Liver (tissue), 9 donors: ENCODE results near the gene UBE2QL1. TPM values are rescaled to one million over a fixed set of nuclear protein-coding genes. Genes with fewer than 3 reads are reported as not detected.

Source experiments
- DNase-seq: peaks from one replicate; pipeline ENCODE4 v3.0.0-alpha.2; 2017; ENCODE audit warnings: low spot score
- H3K27ac ChIP-seq, 2 donors: one replicate each; pipeline ENCODE4 v1.7.0; 2013; ENCODE audit warnings: inconsistent platforms in 2 of 2, low read length in 2 of 2, control low read depth in 1 of 2, low read depth in 1 of 2, mild to moderate bottlenecking in 1 of 2
- H3K27me3 ChIP-seq, 4 donors: one replicate each; pipeline versions ENCODE4 v1.6.1 to v1.7.0; 2013; ENCODE audit warnings: low read length in 3 of 4, inconsistent platforms in 1 of 4, mild to moderate bottlenecking in 1 of 4, moderate library complexity in 1 of 4; ENCODE audit not compliant: control insufficient read depth in 4 of 4, insufficient read depth in 4 of 4
- H3K36me3 ChIP-seq, 4 donors: one replicate each; pipeline versions ENCODE4 v1.6.1 to v1.7.0; 2013; ENCODE audit warnings: low read length in 3 of 4, mild to moderate bottlenecking in 3 of 4, low read depth in 1 of 4, moderate library complexity in 1 of 4; ENCODE audit not compliant: control insufficient read depth in 4 of 4, insufficient read depth in 3 of 4
- H3K4me1 ChIP-seq, 4 donors: one replicate each; pipeline versions ENCODE4 v1.6.1 to v1.7.0; 2013; ENCODE audit warnings: low read length in 3 of 4, mild to moderate bottlenecking in 3 of 4, moderate library complexity in 1 of 4; ENCODE audit not compliant: control insufficient read depth in 4 of 4, insufficient read depth in 4 of 4
- H3K4me3 ChIP-seq, 3 donors: one replicate each; pipeline versions ENCODE4 v1.6.1 to v1.7.0; 2013; ENCODE audit warnings: low read length in 3 of 3, control low read depth in 1 of 3, low read depth in 1 of 3, mild to moderate bottlenecking in 1 of 3
- H3K9ac ChIP-seq, 2 donors: one replicate each; pipeline ENCODE4 v1.7.0; 2013; ENCODE audit warnings: low read length in 2 of 2, mild to moderate bottlenecking in 2 of 2, moderate library complexity in 2 of 2, control low read depth in 1 of 2, low read depth in 1 of 2
- H3K9me3 ChIP-seq, 4 donors: one replicate each; pipeline versions ENCODE4 v1.6.1 to v1.7.0; 2013; ENCODE audit warnings: low read length in 3 of 4; ENCODE audit not compliant: control insufficient read depth in 4 of 4
- CTCF ChIP-seq: fragments of 150-350 bp; IDR thresholded peaks from 2 replicates; pipeline ENCODE4 v1.5.1; 2017; ENCODE audit warnings: improper control_type of control experiment, low read depth, low read length; ENCODE audit not compliant: missing input control
- EGR1 ChIP-seq, 2 donors: IDR thresholded peaks; 2 replicates each; pipeline ENCODE4 v1.6.1; 2016 to 2018; ENCODE audit warnings: antibody characterized with exemption in 2 of 2, low read depth in 2 of 2
- FOXA1 ChIP-seq: IDR thresholded peaks from 2 replicates; pipeline ENCODE4 v1.6.1; 2016; ENCODE audit warnings: antibody characterized with exemption
- FOXA2 ChIP-seq: IDR thresholded peaks from 2 replicates; pipeline ENCODE4 v1.6.1; 2016; ENCODE audit warnings: antibody characterized with exemption
- GABPA ChIP-seq, 2 donors: IDR thresholded peaks in 1 of 2; conservative IDR thresholded peaks in 1 of 2; 2 replicates each; pipeline ENCODE4 v1.6.1; 2016; ENCODE audit warnings: antibody characterized with exemption in 2 of 2, mild to moderate bottlenecking in 1 of 2, moderate library complexity in 1 of 2
- HNF4A ChIP-seq, 2 donors: conservative IDR thresholded peaks; 2 replicates each; pipeline ENCODE4 v1.6.1; 2016; ENCODE audit warnings: antibody characterized with exemption in 2 of 2, mild to moderate bottlenecking in 2 of 2
- HNF4G ChIP-seq: IDR thresholded peaks from 2 replicates; pipeline ENCODE4 v1.6.1; 2016; ENCODE audit warnings: antibody characterized with exemption
- JUND ChIP-seq, 2 donors: IDR thresholded peaks; 2 replicates each; pipeline ENCODE4 v1.6.1; 2016; ENCODE audit warnings: antibody characterized with exemption in 2 of 2
- MAX ChIP-seq: IDR thresholded peaks from 2 replicates; pipeline ENCODE4 v1.6.1; 2016; ENCODE audit warnings: antibody characterized with exemption
- NR2F2 ChIP-seq: IDR thresholded peaks from 2 replicates; pipeline ENCODE4 v1.6.1; 2016; ENCODE audit warnings: antibody characterized with exemption
- RAD21 ChIP-seq, 2 donors: IDR thresholded peaks; 2 replicates each; pipeline ENCODE4 v1.6.1; 2016; ENCODE audit warnings: antibody characterized with exemption in 2 of 2, mild to moderate bottlenecking in 2 of 2
- RXRA ChIP-seq, 2 donors: IDR thresholded peaks; 2 replicates each; pipeline ENCODE4 v1.6.1; 2017 to 2018; ENCODE audit warnings: antibody characterized with exemption in 2 of 2, mild to moderate bottlenecking in 1 of 2
- SP1 ChIP-seq: IDR thresholded peaks from 2 replicates; pipeline ENCODE4 v1.6.1; 2018; ENCODE audit warnings: antibody characterized with exemption, mild to moderate bottlenecking
- TAF1 ChIP-seq: conservative IDR thresholded peaks from 2 replicates; pipeline ENCODE4 v1.6.1; 2016; ENCODE audit warnings: antibody characterized with exemption, mild to moderate bottlenecking
- YY1 ChIP-seq: IDR thresholded peaks from 2 replicates; pipeline ENCODE4 v1.6.1; 2016; ENCODE audit warnings: antibody characterized with exemption, mild to moderate bottlenecking
- ZBTB33 ChIP-seq: IDR thresholded peaks from 2 replicates; pipeline ENCODE4 v1.6.1; 2016; ENCODE audit warnings: antibody characterized with exemption
- WGBS: extraction: QIAGEN DNeasy Blood & Tissue Kit; methylation state at CpG from one replicate; pipeline ENCODE4 v1.1.7; 2013; 5-methylcytosine and 5-hydroxymethylcytosine counted together
- polyA plus RNA-seq, 2 donors: library from polyadenylated mRNA; stranded (reverse) in 1 of 2; unstranded in 1 of 2; fragments of 200-250 nt in 1 of 2; fragments of >200 nt in 1 of 2; fragmentation: Nextera tagmentation in 1 of 2; extraction: Ambion mirVana in 1 of 2; gene quantifications; one replicate each; pipeline versions ENCODE4 v1.2.1 to v1.2.3, GENCODE V29; 2013 to 2015
- total RNA-seq, 2 donors: library from RNA; depleted of rRNA; stranded (reverse); fragments of >200 nt; gene quantifications; one replicate each; pipeline ENCODE4 v1.2.3, GENCODE V29; 2014
- TF ChIP-seq, protein P1 (sequence below): IDR thresholded peaks from 2 replicates; pipeline ENCODE4 v1.6.1; 2016; ENCODE audit warnings: antibody characterized with exemption
- TF ChIP-seq, protein P2 (sequence below): IDR thresholded peaks from 2 replicates; pipeline ENCODE4 v1.6.1; 2016; ENCODE audit warnings: antibody characterized with exemption, mild to moderate bottlenecking
- donor health status: healthy.
- donor health status: healthy.
- donor health status: healthy.
- donor health status: healthy.
- donor health status: healthy.

UBE2QL1 gene
- total and polyA plus RNA-seq, 4 donors = 0.09 to 1.9 (median 0.36) TPM

DNA sequence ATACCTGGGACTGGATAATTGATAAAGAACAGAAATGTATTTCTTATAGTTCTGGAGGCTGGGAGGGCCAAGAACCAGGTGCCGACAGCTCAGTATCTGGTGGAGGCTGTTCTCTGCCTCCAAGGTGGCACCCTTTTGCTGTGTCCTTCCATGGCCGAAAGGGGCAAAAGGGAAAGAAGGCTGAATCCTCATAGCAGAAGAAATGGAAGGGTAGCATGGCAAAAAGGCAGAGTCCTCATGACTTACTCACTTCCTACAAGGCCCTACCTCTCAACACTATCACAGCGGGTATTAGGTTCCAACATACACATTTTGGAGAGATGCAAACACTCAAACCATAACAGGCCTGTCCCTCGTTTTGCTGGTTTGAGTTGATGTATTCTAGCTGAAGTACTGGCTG is 45.2 kb upstream of the UBE2QL1 start:
- H3K27me3 ChIP-seq = peaks cover 0 to 2% (median 0%) of the 10 kb centered on the region in 4 donors
- H3K9me3 ChIP-seq = no peaks in the 10 kb centered on the region
- H3K4me3 ChIP-seq = no peak overlapping the region
- H3K4me1 ChIP-seq = no peaks in the 10 kb centered on the region
- no peak overlapping the region for H3K27ac ChIP-seq
- TF ChIP-seq ZBTB33 (no peak), RAD21 (IDR thresholded peaks at IDR 0.05) (no peak), RXRA (IDR thresholded peaks at IDR 0.05) (no peak), GABPA (IDR thresholded peaks at IDR 0.05 in 1 of 2, conservative IDR thresholded peaks at IDR 0.05 in 1 of 2) (no peak), HNF4A (conservative IDR thresholded peaks at IDR 0.05) (no peak), JUND (IDR thresholded peaks at IDR 0.05) (no peak), YY1 (no peak), FOXA1 (no peak), SP1 (no peak), FOXA2 (no peak), NR2F2 (no peak), EGR1 (IDR thresholded peaks at IDR 0.05; ENCODE audit: low read depth in 2 of 2) (no peak), CTCF (no peak), TAF1 (no peak), MAX (no peak), HNF4G (no peak)
- TF ChIP-seq, protein P1, sequence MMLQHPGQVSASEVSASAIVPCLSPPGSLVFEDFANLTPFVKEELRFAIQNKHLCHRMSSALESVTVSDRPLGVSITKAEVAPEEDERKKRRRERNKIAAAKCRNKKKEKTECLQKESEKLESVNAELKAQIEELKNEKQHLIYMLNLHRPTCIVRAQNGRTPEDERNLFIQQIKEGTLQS = no peak
- TF ChIP-seq, protein P2, sequence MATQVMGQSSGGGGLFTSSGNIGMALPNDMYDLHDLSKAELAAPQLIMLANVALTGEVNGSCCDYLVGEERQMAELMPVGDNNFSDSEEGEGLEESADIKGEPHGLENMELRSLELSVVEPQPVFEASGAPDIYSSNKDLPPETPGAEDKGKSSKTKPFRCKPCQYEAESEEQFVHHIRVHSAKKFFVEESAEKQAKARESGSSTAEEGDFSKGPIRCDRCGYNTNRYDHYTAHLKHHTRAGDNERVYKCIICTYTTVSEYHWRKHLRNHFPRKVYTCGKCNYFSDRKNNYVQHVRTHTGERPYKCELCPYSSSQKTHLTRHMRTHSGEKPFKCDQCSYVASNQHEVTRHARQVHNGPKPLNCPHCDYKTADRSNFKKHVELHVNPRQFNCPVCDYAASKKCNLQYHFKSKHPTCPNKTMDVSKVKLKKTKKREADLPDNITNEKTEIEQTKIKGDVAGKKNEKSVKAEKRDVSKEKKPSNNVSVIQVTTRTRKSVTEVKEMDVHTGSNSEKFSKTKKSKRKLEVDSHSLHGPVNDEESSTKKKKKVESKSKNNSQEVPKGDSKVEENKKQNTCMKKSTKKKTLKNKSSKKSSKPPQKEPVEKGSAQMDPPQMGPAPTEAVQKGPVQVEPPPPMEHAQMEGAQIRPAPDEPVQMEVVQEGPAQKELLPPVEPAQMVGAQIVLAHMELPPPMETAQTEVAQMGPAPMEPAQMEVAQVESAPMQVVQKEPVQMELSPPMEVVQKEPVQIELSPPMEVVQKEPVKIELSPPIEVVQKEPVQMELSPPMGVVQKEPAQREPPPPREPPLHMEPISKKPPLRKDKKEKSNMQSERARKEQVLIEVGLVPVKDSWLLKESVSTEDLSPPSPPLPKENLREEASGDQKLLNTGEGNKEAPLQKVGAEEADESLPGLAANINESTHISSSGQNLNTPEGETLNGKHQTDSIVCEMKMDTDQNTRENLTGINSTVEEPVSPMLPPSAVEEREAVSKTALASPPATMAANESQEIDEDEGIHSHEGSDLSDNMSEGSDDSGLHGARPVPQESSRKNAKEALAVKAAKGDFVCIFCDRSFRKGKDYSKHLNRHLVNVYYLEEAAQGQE = no peak
- WGBS = 80% methylated on average over 4 of the region's 4 CpGs
- no peak overlapping the region for H3K9ac ChIP-seq
- no peaks in the 10 kb centered on the region for H3K36me3 ChIP-seq
- DNase-seq = no peak
